PC-3 (cell line): ENCODE measurements around the gene PTPN14. TPM values are rescaled to one million over a fixed set of nuclear protein-coding genes. Genes with fewer than 3 reads are reported as not detected.

ENCODE experiments used
- ATAC-seq: fragments of 200-7000 bp; cut with Tn5 transposase; 2 replicates; pipeline ENCODE4 v1.9.1; 2020; ENCODE audit warnings: mild to moderate bottlenecking, moderate library complexity
- BruUV-seq: library from RNA; stranded (reverse); fragments of 400-500 nt; replicated peaks from 2 replicates; lab custom pipeline; 2021; lab: Mats Ljungman, UMichigan
- CTCF ChIA-PET: fragments of 300-600 bp; sonication (Branson Sonifier 250); formaldehyde crosslinking; loops from one replicate; lab custom pipeline; 2022; ENCODE audit warnings: antibody characterized with exemption; lab: Charles Lee
- POLR2A ChIA-PET: fragments of 300-600 bp; sonication (Branson Sonifier 250); formaldehyde crosslinking; loops from one replicate; lab custom pipeline; 2022; ENCODE audit warnings: antibody characterized with exemption; ENCODE audit not compliant: unreplicated experiment; lab: Charles Lee
- DNase-seq: peaks from one replicate; pipeline ENCODE4 v3.0.0-alpha.2; 2015
- H2AFZ ChIP-seq: fragments of 300-600 bp; sonication (generic); 2 replicates; pipeline ENCODE4 v1.6.0; 2016; ENCODE audit warnings: antibody characterized with exemption, low read length
- H3F3A ChIP-seq: fragments of 300-600 bp; sonication (generic); one replicate; pipeline ENCODE4 v1.6.0; 2017; ENCODE audit warnings: antibody characterized with exemption, low read length, control low read depth, mild to moderate bottlenecking; ENCODE audit not compliant: unreplicated experiment
- H3K27ac ChIP-seq: fragments of 300-600 bp; sonication (generic); 2 replicates; pipeline ENCODE4 v1.5.1; 2016; ENCODE audit warnings: mild to moderate bottlenecking, low read length
- H3K27me3 ChIP-seq: fragments of 300-600 bp; sonication (generic); 2 replicates; pipeline ENCODE4 v1.6.1; 2016; ENCODE audit warnings: low read length, mixed read lengths
- H3K36me3 ChIP-seq: fragments of 300-600 bp; sonication (generic); 2 replicates; pipeline ENCODE4 v1.6.1; 2016; ENCODE audit warnings: low read depth, mixed run types, low read length, mixed read lengths
- H3K4me1 ChIP-seq: fragments of 300-600 bp; sonication (generic); 2 replicates; pipeline ENCODE4 v1.5.1; 2016; ENCODE audit warnings: low read length; ENCODE audit not compliant: insufficient read depth
- H3K4me2 ChIP-seq: fragments of 300-600 bp; sonication (generic); 2 replicates; pipeline ENCODE4 v1.6.0; 2016; ENCODE audit warnings: low read length
- H3K4me3 ChIP-seq: fragments of 300-600 bp; sonication (generic); 2 replicates; pipeline ENCODE4 v1.5.1; 2016; ENCODE audit warnings: mild to moderate bottlenecking, low read length, mixed read lengths
- H3K79me2 ChIP-seq: fragments of 300-600 bp; sonication (generic); 2 replicates; pipeline ENCODE4 v1.6.1; 2017; ENCODE audit warnings: low read length, mixed read lengths
- H3K9ac ChIP-seq: fragments of 300-600 bp; sonication (generic); 2 replicates; pipeline ENCODE4 v1.6.0; 2016; ENCODE audit warnings: mild to moderate bottlenecking, low read length
- H3K9me2 ChIP-seq: fragments of 300-600 bp; sonication (generic); replicated peaks from 2 replicates; pipeline ENCODE4 v1.6.1; 2016; ENCODE audit warnings: mixed run types, low read length, mixed read lengths
- H3K9me3 ChIP-seq: fragments of 300-600 bp; sonication (generic); 2 replicates; pipeline ENCODE4 v1.6.1; 2016; ENCODE audit warnings: low read length, mixed read lengths
- H4K20me1 ChIP-seq: fragments of 300-600 bp; sonication (generic); 2 replicates; pipeline ENCODE4 v1.6.1; 2016; ENCODE audit warnings: low read length, mixed read lengths
- EZH2 ChIP-seq: fragments of 300-600 bp; sonication (generic); IDR thresholded peaks from one replicate; pipeline ENCODE4 v1.6.1; 2017; ENCODE audit warnings: antibody characterized with exemption, mild to moderate bottlenecking, low read length; ENCODE audit not compliant: unreplicated experiment
- EZH2phosphoT487 ChIP-seq: fragments of 300-600 bp; sonication (generic); IDR thresholded peaks from 2 replicates; pipeline ENCODE4 v1.6.1; 2018; ENCODE audit warnings: mild to moderate bottlenecking, antibody characterized with exemption, low read length, borderline replicate concordance
- intact Hi-C: fragments of 100-400 bp; cut with micrococcal nuclease; formaldehyde crosslinking; loops from 2 replicates; pipeline ENCODE4 v1.9.0; 2023
- total RNA-seq: library from RNA; depleted of rRNA; stranded (reverse); fragments of >200 nt; gene quantifications from 2 replicates; pipeline ENCODE4 v1.2.3, GENCODE V29; 2014
- TF ChIP-seq, protein P1 (sequence below): fragments of 300-600 bp; sonication (generic); conservative IDR thresholded peaks from 2 replicates; pipeline ENCODE4 v1.5.1; 2017; ENCODE audit warnings: antibody characterized with exemption, low read depth, mild to moderate bottlenecking, low read length

The PTPN14 gene
- total RNA-seq, 1 experiment from 2014 or later: 12.6 TPM

DNA sequence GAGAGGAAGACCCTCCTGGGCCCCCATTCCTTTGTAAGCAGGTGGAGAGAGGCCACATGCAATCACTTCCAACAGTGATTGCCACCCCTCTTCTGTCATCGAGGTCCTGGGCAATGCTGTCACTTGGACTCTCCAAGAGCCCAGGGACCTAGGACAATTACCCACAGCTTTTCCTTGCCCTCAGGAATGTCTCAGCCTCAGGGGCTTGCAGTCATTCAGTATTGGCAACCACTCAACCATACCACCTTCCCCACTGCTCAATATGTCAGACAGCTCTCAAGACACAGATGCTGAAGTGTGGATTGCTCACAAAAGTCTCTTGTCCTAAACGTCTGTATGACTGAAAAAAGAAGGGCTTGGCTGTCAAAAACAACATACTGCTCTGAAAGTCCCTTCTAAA lies 87.8 kb downstream of the PTPN14 start:
- H2AFZ ChIP-seq: no peak overlapping the region
- no peaks in the 10 kb centered on the region for H3K27me3 ChIP-seq
- no peak overlapping the region for H3K9ac ChIP-seq
- H3F3A ChIP-seq: peaks cover 3% of the 10 kb centered on the region
- no TSS peak for BruUV-seq
- H3K9me2 ChIP-seq: no peaks in the 10 kb centered on the region
- TF ChIP-seq EZH2phosphoT487 (no peak), EZH2 (no peak)
- TF ChIP-seq, protein P1, sequence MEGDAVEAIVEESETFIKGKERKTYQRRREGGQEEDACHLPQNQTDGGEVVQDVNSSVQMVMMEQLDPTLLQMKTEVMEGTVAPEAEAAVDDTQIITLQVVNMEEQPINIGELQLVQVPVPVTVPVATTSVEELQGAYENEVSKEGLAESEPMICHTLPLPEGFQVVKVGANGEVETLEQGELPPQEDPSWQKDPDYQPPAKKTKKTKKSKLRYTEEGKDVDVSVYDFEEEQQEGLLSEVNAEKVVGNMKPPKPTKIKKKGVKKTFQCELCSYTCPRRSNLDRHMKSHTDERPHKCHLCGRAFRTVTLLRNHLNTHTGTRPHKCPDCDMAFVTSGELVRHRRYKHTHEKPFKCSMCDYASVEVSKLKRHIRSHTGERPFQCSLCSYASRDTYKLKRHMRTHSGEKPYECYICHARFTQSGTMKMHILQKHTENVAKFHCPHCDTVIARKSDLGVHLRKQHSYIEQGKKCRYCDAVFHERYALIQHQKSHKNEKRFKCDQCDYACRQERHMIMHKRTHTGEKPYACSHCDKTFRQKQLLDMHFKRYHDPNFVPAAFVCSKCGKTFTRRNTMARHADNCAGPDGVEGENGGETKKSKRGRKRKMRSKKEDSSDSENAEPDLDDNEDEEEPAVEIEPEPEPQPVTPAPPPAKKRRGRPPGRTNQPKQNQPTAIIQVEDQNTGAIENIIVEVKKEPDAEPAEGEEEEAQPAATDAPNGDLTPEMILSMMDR: no peak
- H3K79me2 ChIP-seq: peaks cover 65% of the 10 kb centered on the region
- intact Hi-C loops: no loop called here
- CTCF ChIA-PET: no interaction called here
- H4K20me1 ChIP-seq: no peaks in the 10 kb centered on the region
- POLR2A ChIA-PET: no interaction called here
- H3K9me3 ChIP-seq: no peaks in the 10 kb centered on the region
- H3K4me3 ChIP-seq: no peak overlapping the region
- ATAC-seq: no peak
- no peak for DNase-seq
- H3K4me1 ChIP-seq: peaks cover 26% of the 10 kb centered on the region
- no peaks in the 10 kb centered on the region for H3K36me3 ChIP-seq
- no peak overlapping the region for H3K27ac ChIP-seq
- no peak overlapping the region for H3K4me2 ChIP-seq

DNA sequence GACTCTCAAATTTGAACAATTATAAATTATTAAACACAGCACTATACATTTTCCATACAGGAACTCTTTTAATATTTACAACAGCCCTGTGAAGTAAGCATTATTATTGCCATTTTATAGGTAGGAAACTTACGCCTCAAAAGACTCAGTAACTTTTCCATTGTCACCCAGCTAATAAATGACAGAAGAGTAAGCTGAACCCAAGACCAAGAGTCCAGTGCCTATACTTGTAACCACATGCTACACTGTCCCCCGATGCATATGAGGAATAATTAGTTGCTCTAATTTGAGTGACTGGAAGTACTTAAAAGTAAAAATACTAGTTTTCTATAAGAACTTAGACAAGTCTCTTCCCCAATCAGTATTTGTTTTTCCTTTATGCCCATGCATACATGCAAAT lies 88.5 kb downstream of the PTPN14 start:
- Histone ChIP-seq H3K36me3 (no peaks in the 10 kb centered on the region), H3K9me3 (no peaks in the 10 kb centered on the region), H3F3A (peaks cover 3% of the 10 kb centered on the region), H3K9me2 (no peaks in the 10 kb centered on the region), H3K27me3 (no peaks in the 10 kb centered on the region), H4K20me1 (no peaks in the 10 kb centered on the region), H2AFZ (no peak overlapping the region), H3K27ac (no peak overlapping the region), H3K4me2 (no peak overlapping the region), H3K9ac (no peak overlapping the region), H3K79me2 (peaks cover 65% of the 10 kb centered on the region), H3K4me1 (peaks cover 19% of the 10 kb centered on the region), H3K4me3 (no peak overlapping the region)
- TF ChIP-seq EZH2phosphoT487 (no peak), EZH2 (no peak)
- TF ChIP-seq, protein P1: no peak
- DNase-seq (no peak), ATAC-seq (no peak)
- ChIA-PET CTCF (no interaction called here), POLR2A (no interaction called here)
- intact Hi-C loops: no loop called here
- BruUV-seq: no TSS peak

DNA sequence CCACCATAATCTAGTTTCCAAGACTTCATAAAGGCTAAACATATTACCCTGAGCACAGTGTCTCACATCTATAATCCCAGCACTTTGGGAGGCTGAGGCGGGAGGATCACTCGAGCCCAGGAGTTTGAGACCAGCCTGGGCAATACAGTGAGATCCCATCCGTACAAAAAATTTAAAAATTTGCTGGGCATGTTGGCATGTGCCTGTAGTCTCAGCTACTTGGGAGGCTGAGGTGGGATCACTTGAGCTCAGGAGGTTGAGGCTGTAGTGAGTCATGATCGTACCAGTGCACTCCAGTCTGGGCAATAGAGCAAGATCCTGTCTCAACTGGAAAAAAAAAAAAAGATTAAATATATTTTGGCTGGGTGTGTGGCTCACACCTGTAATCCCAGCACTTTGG lies 90.1 kb downstream of the PTPN14 start:
- H3K27me3 ChIP-seq: no peaks in the 10 kb centered on the region
- intact Hi-C loops: no loop called here
- no peak overlapping the region for H3K27ac ChIP-seq
- no peaks in the 10 kb centered on the region for H3K9me2 ChIP-seq
- H3K36me3 ChIP-seq: no peaks in the 10 kb centered on the region
- peaks cover 12% of the 10 kb centered on the region for H3K4me1 ChIP-seq
- H4K20me1 ChIP-seq: no peaks in the 10 kb centered on the region
- no peak overlapping the region for H2AFZ ChIP-seq
- no peaks in the 10 kb centered on the region for H3K9me3 ChIP-seq
- H3K4me3 ChIP-seq: no peak overlapping the region
- no peak overlapping the region for H3K4me2 ChIP-seq
- no TSS peak for BruUV-seq
- ATAC-seq: no peak
- ChIA-PET POLR2A (no interaction called here), CTCF (no interaction called here)
- no peaks in the 10 kb centered on the region for H3F3A ChIP-seq
- H3K79me2 ChIP-seq: peaks cover 72% of the 10 kb centered on the region
- TF ChIP-seq, protein P1: no peak
- TF ChIP-seq EZH2: no peak
- DNase-seq: no peak
- H3K9ac ChIP-seq: no peak overlapping the region
